ENCODE data around the gene NRXN3. TPM values are rescaled to one million over a fixed set of nuclear protein-coding genes. Genes with fewer than 3 reads are reported as not detected.

The NRXN3 gene
- total RNA-seq, 1 donor from 2014 or later = 5.9 TPM

DNA sequence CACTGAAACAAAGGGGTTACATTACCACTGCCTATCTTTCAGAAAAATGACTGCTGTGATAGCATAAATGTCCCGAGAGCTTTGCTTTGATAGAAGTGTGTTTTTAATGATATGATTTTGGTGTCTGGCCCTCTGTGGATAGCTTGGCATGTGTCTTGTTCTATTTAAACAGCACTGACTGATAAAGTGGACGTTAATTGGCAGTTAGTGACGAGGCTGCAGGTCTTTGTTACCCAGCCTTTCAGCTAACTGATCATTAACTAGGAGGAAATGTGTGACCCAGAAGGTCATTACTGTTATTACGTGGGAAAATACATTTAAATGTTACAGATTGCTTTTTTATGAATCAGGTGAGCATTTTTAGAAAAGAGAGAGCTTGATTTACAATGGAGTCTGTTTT, 1612.9 kb downstream of the NRXN3 start:
- no peak overlapping the region for H3K27ac Mint-ChIP-seq
- Histone ChIP-seq H3K27me3 (no peaks in the 10 kb centered on the region), H4K20me1 (ENCODE audit: low read depth) (no peaks in the 10 kb centered on the region), H2AFZ (replicated peaks) (no peak overlapping the region), H3K4me2 (no peak overlapping the region), H3K36me3 (no peaks in the 10 kb centered on the region), H3K9me3 (ENCODE audit: low read depth) (no peaks in the 10 kb centered on the region), H3F3A (ENCODE audit: low read depth) (no peaks in the 10 kb centered on the region), H3K4me1 (peaks cover 19% of the 10 kb centered on the region), H3K27ac (no peak overlapping the region), H3K9ac (no peak overlapping the region), H3K79me2 (ENCODE audit: low read depth) (no peaks in the 10 kb centered on the region), H3K4me3 (no peak overlapping the region)
- H3K36me3 Mint-ChIP-seq = no peaks in the 10 kb centered on the region
- no peak for DNase-seq (ENCODE audit: low spot score)
- peaks cover 2% of the 10 kb centered on the region for H3K9me3 Mint-ChIP-seq
- H3K27me3 Mint-ChIP-seq (ENCODE audit: insufficient read depth, low read depth) = peaks cover 2% of the 10 kb centered on the region
- no peaks in the 10 kb centered on the region for H3K4me1 Mint-ChIP-seq
- TF ChIP-seq, protein P1, sequence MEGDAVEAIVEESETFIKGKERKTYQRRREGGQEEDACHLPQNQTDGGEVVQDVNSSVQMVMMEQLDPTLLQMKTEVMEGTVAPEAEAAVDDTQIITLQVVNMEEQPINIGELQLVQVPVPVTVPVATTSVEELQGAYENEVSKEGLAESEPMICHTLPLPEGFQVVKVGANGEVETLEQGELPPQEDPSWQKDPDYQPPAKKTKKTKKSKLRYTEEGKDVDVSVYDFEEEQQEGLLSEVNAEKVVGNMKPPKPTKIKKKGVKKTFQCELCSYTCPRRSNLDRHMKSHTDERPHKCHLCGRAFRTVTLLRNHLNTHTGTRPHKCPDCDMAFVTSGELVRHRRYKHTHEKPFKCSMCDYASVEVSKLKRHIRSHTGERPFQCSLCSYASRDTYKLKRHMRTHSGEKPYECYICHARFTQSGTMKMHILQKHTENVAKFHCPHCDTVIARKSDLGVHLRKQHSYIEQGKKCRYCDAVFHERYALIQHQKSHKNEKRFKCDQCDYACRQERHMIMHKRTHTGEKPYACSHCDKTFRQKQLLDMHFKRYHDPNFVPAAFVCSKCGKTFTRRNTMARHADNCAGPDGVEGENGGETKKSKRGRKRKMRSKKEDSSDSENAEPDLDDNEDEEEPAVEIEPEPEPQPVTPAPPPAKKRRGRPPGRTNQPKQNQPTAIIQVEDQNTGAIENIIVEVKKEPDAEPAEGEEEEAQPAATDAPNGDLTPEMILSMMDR (IDR thresholded peaks at IDR 0.05) = no peak
- TF ChIP-seq EZH2 (IDR thresholded peaks at IDR 0.05) = no peak
- TF ChIP-seq EZH2phosphoT487 (IDR thresholded peaks at IDR 0.05) = no peak
- no peak overlapping the region for H3K4me3 Mint-ChIP-seq

DNA sequence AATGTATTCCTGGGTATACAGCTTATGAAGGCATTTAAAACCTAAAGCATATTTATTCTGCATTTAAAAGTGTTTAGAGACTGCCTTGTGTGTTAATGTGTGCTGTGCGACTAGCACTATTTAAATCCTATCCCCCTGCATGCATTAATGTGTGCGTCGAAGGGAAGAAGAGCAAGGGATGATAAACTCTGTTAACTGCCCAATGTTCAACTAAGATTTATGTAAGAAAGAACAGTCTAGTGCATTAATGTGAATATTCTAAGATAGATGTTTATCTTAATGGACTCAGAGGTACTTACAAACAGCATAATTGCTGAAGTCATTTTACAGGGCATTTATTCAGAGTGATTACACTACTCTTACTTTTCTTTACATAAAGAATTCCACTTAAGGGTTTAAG, 1616.3 kb downstream of the NRXN3 start:
- Histone ChIP-seq H2AFZ (replicated peaks) (no peak overlapping the region), H3K9ac (no peak overlapping the region), H3F3A (ENCODE audit: low read depth) (no peaks in the 10 kb centered on the region), H3K4me1 (peaks cover 17% of the 10 kb centered on the region), H3K36me3 (no peaks in the 10 kb centered on the region), H3K4me2 (no peak overlapping the region), H4K20me1 (ENCODE audit: low read depth) (no peaks in the 10 kb centered on the region), H3K27ac (no peak overlapping the region), H3K27me3 (no peaks in the 10 kb centered on the region), H3K79me2 (ENCODE audit: low read depth) (no peaks in the 10 kb centered on the region), H3K4me3 (no peak overlapping the region), H3K9me3 (ENCODE audit: low read depth) (no peaks in the 10 kb centered on the region)
- DNase-seq (ENCODE audit: low spot score) = no peak
- H3K4me1 Mint-ChIP-seq = no peaks in the 10 kb centered on the region
- peaks cover 2% of the 10 kb centered on the region for H3K27me3 Mint-ChIP-seq (ENCODE audit: insufficient read depth, low read depth)
- H3K9me3 Mint-ChIP-seq = peaks cover 8% of the 10 kb centered on the region
- TF ChIP-seq, protein P1 (IDR thresholded peaks at IDR 0.05) = no peak
- TF ChIP-seq EZH2phosphoT487 (IDR thresholded peaks at IDR 0.05) (no peak), EZH2 (IDR thresholded peaks at IDR 0.05) (no peak)
- no peak overlapping the region for H3K27ac Mint-ChIP-seq
- H3K36me3 Mint-ChIP-seq = no peaks in the 10 kb centered on the region
- H3K4me3 Mint-ChIP-seq = no peak overlapping the region

DNA sequence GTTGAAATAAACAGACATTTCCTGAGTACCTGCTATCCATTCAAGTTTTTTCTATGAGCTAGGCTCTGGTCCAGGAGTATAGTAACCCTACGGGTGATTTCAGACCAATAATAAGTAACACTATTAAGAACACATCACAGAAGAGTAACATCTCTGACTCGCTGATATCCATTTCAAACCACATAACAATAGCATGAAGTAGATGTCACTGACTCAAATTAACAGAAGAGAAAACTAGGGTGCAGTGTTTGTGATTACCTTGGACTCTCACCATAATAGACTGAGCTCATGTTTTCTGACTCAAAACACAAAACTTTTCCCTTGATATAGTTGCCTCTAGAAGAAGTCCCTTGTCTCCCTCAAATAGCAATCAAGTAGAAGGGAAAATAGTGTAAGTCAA, 1618.2 kb downstream of the NRXN3 start:
- no peaks in the 10 kb centered on the region for H4K20me1 ChIP-seq (ENCODE audit: low read depth)
- no peaks in the 10 kb centered on the region for H3K36me3 ChIP-seq
- H3K4me3 ChIP-seq = no peak overlapping the region
- no peaks in the 10 kb centered on the region for H3K9me3 ChIP-seq (ENCODE audit: low read depth)
- DNase-seq (ENCODE audit: low spot score) = no peak
- Mint-ChIP-seq H3K9me3 (peaks cover 8% of the 10 kb centered on the region), H3K27me3 (ENCODE audit: insufficient read depth, low read depth) (peaks cover 2% of the 10 kb centered on the region), H3K36me3 (no peaks in the 10 kb centered on the region), H3K4me1 (peaks cover 2% of the 10 kb centered on the region), H3K4me3 (no peak overlapping the region), H3K27ac (no peak overlapping the region)
- no peaks in the 10 kb centered on the region for H3F3A ChIP-seq (ENCODE audit: low read depth)
- no peak overlapping the region for H3K9ac ChIP-seq
- H3K4me2 ChIP-seq = no peak overlapping the region
- no peak overlapping the region for H2AFZ ChIP-seq (replicated peaks)
- no peaks in the 10 kb centered on the region for H3K79me2 ChIP-seq (ENCODE audit: low read depth)
- no peaks in the 10 kb centered on the region for H3K27me3 ChIP-seq
- peaks cover 9% of the 10 kb centered on the region for H3K4me1 ChIP-seq
- H3K27ac ChIP-seq = no peak overlapping the region
- TF ChIP-seq EZH2phosphoT487 (IDR thresholded peaks at IDR 0.05) = no peak
- TF ChIP-seq EZH2 (IDR thresholded peaks at IDR 0.05) = no peak
- TF ChIP-seq, protein P1 (IDR thresholded peaks at IDR 0.05) = no peak
